ENCODE measurements around the gene EYA2. TPM values are rescaled to one million over a fixed set of nuclear protein-coding genes. Genes with fewer than 3 reads are reported as not detected.

Gene EYA2
- total and polyA plus RNA-seq, 2 of the 4 experiments (the other 2 are of a cell fraction) = 2.3 to 5.4 TPM

DNA sequence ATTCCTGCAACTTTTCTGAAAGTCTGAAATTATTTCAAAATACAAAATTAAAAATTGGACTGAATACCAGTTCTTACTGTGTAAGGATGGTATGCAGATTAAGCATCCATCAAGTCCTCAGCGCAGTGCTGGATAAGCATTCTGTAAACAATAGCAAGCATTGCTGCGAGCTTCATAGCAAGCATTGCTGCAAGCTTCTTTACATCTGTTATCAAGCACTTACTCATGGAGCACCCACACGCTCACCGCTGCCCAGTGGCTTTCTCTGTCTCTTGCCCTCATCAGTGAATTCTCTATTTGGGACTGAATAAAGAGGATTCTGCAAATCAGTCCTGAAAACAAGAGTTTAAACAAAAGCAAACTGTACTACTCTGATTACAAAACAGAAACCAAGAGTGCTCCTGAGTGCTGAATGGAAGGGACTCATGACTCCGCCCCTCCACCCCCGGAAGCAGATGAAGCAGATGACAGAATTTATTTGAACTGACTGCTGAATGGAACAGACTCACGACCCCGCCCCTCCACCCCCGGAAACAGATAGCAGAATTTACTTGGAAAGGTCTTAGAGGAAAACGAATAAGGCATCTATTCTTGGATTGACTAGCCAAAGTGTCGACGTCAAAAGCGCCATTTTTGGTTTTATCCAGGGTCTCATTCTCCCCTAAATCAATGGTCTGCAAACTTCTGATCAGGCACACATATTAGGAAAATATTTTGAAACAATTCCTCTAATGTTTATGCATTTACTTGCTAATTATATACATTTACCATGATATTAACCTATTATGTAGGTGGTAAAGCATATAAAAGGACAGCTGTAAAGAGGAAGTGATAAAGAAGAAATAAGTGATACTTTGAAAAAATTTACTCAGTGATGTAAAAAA is 22.1 kb upstream of the EYA2 start:
- Histone ChIP-seq H4K91ac (ENCODE audit: insufficient read depth, low read depth, low read length) (peak overlapping the region; percentile 76; the same call in 1 of the 2 replicates), H3K14ac (replicated peaks; ENCODE audit: low read depth, low read length) (peak overlapping the region; percentile 34), H2BK120ac (ENCODE audit: low read depth, low read length) (no peak overlapping the region), H2BK20ac (ENCODE audit: low read depth, low read length) (no peak overlapping the region), H3K56ac (ENCODE audit: extremely low read depth, insufficient read depth, low read length) (0 out of 2 replicates have a peak overlapping the region, but pooled peaks have one; percentile 27), H3K4me2 (ENCODE audit: low read depth, low read length) (peak overlapping the region; percentile 32), H4K5ac (ENCODE audit: low read depth, low read length) (peak overlapping the region; percentile 33), H3K9ac (ENCODE audit: low read depth, low read length) (peak overlapping the region; percentile 47), H3K9me1 (ENCODE audit: insufficient read depth, low read length) (no peaks in the 10 kb centered on the region), H3K18ac (ENCODE audit: low read depth, low read length) (peak overlapping the region; percentile 3), H3K4me3 (ENCODE audit: insufficient read depth, low read depth, low read length) (peak overlapping the region; percentile 55), H3K27ac (ENCODE audit: insufficient read depth, low read length) (peak overlapping the region; percentile 58; the same call in 1 of the 2 replicates), H2AFZ (replicated peaks; ENCODE audit: low read length, poor library complexity) (peak overlapping the region; percentile 89), H2AK9ac (replicated peaks; ENCODE audit: low read depth, low read length, poor library complexity) (no peak overlapping the region), H3K79me1 (ENCODE audit: low read depth in 1 of 2, low read length in 2 of 2) (no peaks in the 10 kb centered on the region), H2AK5ac (ENCODE audit: low read depth, low read length) (no peak overlapping the region), H3K4me1 (ENCODE audit: control insufficient read depth, insufficient read depth, low read length) (no peaks in the 10 kb centered on the region), H3K9me3 (ENCODE audit: control insufficient read depth, insufficient read depth, low read length) (peaks cover 5% of the 10 kb centered on the region; the same call in 1 of the 2 replicates), H2BK5ac (ENCODE audit: low read depth, low read length, poor library complexity, severe bottlenecking) (peak overlapping the region; percentile 61), H3K4ac (ENCODE audit: low read depth, low read length) (no peak overlapping the region), H4K20me1 (ENCODE audit: insufficient read depth, low read length) (no peaks in the 10 kb centered on the region), H4K8ac (ENCODE audit: low read depth in 2 of 2, low read length in 2 of 2) (peak overlapping the region; percentile 50 to 96), H3K23ac (ENCODE audit: low read depth, low read length) (no peak overlapping the region), H2BK15ac (ENCODE audit: low read depth, low read length) (no peak overlapping the region), H3K36me3 (ENCODE audit: control insufficient read depth, insufficient read depth, low read length) (no peaks in the 10 kb centered on the region), H3K27me3 (ENCODE audit: control insufficient read depth, insufficient read depth, low read length) (no peaks in the 10 kb centered on the region)
- ChIA-PET POLR2A (ENCODE audit: unreplicated experiment) (no interaction called here), CTCF (no interaction called here)
- in situ Hi-C loops (cut with MboI; ENCODE audit: low sequenced_read_pairs) = no loop called here
- dilution Hi-C loops (cut with HindIII; ENCODE audit: low sequenced_read_pairs, unreplicated experiment) = no loop called here
- ATAC-seq (ENCODE audit: low read depth) (peak; percentile 98), DNase-seq (peak; percentile 72)
- peak; percentile 21; the same call in 1 of the 2 replicates for TF ChIP-seq MAZ (IDR thresholded peaks at IDR 0.05; ENCODE audit: borderline replicate concordance, low read depth, low read length)
- TF ChIP-seq CEBPB (IDR thresholded peaks at IDR 0.05; ENCODE audit: low read depth, low read length) = peak; percentile 22; the same call in 1 of the 2 replicates
- no peak for TF ChIP-seq NFE2L2 (IDR thresholded peaks at IDR 0.05; ENCODE audit: low read depth, low read length)
- no peak for TF ChIP-seq MXI1 (IDR thresholded peaks at IDR 0.05; ENCODE audit: borderline replicate concordance, low read depth, low read length)
- intact Hi-C loops (cut with micrococcal nuclease) = loop anchor here (2.0 kb wide), 1 partner anchor 270 kb away; no protein-coding TSS in a partner anchor
- no CpG with 5 or more reads among the region's 13 CpGs for WGBS, 2 experiments (ENCODE audit: extremely low coverage in 2 of 2, insufficient read length in 1 of 2)
- no TSS peak for BruUV-seq (replicated peaks)

Data from IMR-90 (cell line).